NCI-H748 treated with DMSO at 0.1 percent for 48 hours (cell line): ENCODE results near the gene HS6ST3.
A peak's percentile ranks its signal among the peaks of the same experiment; 100 is the strongest.

Experiments
- DNase-seq: peaks from one replicate; lab custom pipeline; 2025; lab: John Stamatoyannopoulos, UW

Gene HS6ST3

GRCh38 chr13:96793404-96793755, 703.5 kb downstream of the HS6ST3 start:
- no peak for DNase-seq

- no peak for DNase-seq
These were observed 704.8 kb downstream of the HS6ST3 start for GRCh38 chr13:96794669-96795068.

GRCh38 chr13:96795670-96796069, 705.8 kb downstream of the HS6ST3 start:
- DNase-seq, result no peak

GRCh38 chr13:96796091-96796633, 706.3 kb downstream of the HS6ST3 start:
- no peak for DNase-seq

GRCh38 chr13:96797136-96797535, 707.2 kb downstream of the HS6ST3 start:
- DNase-seq, result no peak

- DNase-seq, result no peak
These were observed 713.7 kb downstream of the HS6ST3 start for GRCh38 chr13:96803456-96804100.

GRCh38 chr13:96804174-96804573, 714.3 kb downstream of the HS6ST3 start:
- DNase-seq, result no peak

GRCh38 chr13:96806746-96807145, 716.8 kb downstream of the HS6ST3 start:
- DNase-seq, result no peak

- DNase-seq, result no peak
These were observed 719.6 kb downstream of the HS6ST3 start for GRCh38 chr13:96809366-96810096.

- DNase-seq, result no peak
These were observed 720.2 kb downstream of the HS6ST3 start for GRCh38 chr13:96810104-96810503.

- DNase-seq, result no peak
These were observed 721.1 kb downstream of the HS6ST3 start for GRCh38 chr13:96811049-96811448.

GRCh38 chr13:96816261-96816660, 726.4 kb downstream of the HS6ST3 start:
- no peak for DNase-seq

GRCh38 chr13:96816874-96817273, 727.0 kb downstream of the HS6ST3 start:
- peak; percentile 23 for DNase-seq

- peak; percentile 31 for DNase-seq
These were observed 727.5 kb downstream of the HS6ST3 start for GRCh38 chr13:96817336-96817941.

GRCh38 chr13:96819375-96819774, 729.5 kb downstream of the HS6ST3 start:
- no peak for DNase-seq

- no peak for DNase-seq
These were observed 731.5 kb downstream of the HS6ST3 start for GRCh38 chr13:96821381-96821780.

GRCh38 chr13:96821971-96822370, 732.1 kb downstream of the HS6ST3 start:
- no peak for DNase-seq

GRCh38 chr13:96822895-96823294, 733.0 kb downstream of the HS6ST3 start:
- DNase-seq, result peak; percentile 13

- DNase-seq, result no peak
These were observed 734.2 kb downstream of the HS6ST3 start for GRCh38 chr13:96824140-96824539.

GRCh38 chr13:96825653-96826052, 735.7 kb downstream of the HS6ST3 start:
- DNase-seq, result no peak

- DNase-seq, result no peak
These were observed 744.7 kb downstream of the HS6ST3 start for GRCh38 chr13:96834626-96835025.

GRCh38 chr13:96835546-96835945, 745.6 kb downstream of the HS6ST3 start:
- no peak for DNase-seq

- DNase-seq, result no peak
These were observed 746.8 kb downstream of the HS6ST3 start for GRCh38 chr13:96836733-96837132.
